Left renal pelvis (tissue), 4 donors: ENCODE results near the gene KIAA0232. TPM values are rescaled to one million over a fixed set of nuclear protein-coding genes. Genes with fewer than 3 reads are reported as not detected.
A peak's percentile ranks its signal among the peaks of the same experiment; 100 is the strongest.

Experiments
- DNase-seq, 4 donors: peaks; one replicate each; pipeline ENCODE4 v3.0.0-alpha.2; 2013; ENCODE audit warnings: low read depth in 4 of 4, low spot score in 3 of 4
- polyA plus RNA-seq, 4 donors: library from polyadenylated mRNA; unstranded; fragments of 120-200 nt; gene quantifications; one replicate each; pipeline ENCODE4 v1.2.1, GENCODE V29; 2013; ENCODE audit not compliant: insufficient read length in 4 of 4

The KIAA0232 gene
- 10 to 100 TPM; 33.5 to 45.9 (median 41.5) TPM for polyA plus RNA-seq

GRCh38 chr4:6782147-6782845 is at the start of gene KIAA0232:
KIAA0232 (plus strand) TSS chr4:6782727; CDS start chr4:6824454, 41,727 bp downstream.
- peak; percentile 75 to 91 (median 87) for DNase-seq

- no peak for DNase-seq
Observed at GRCh38 chr4:6733358-6734164, 49.0 kb upstream of the KIAA0232 start.

GRCh38 chr4:6734165-6734786 is 48.3 kb upstream of the KIAA0232 start:
- DNase-seq: no peak

DNA sequence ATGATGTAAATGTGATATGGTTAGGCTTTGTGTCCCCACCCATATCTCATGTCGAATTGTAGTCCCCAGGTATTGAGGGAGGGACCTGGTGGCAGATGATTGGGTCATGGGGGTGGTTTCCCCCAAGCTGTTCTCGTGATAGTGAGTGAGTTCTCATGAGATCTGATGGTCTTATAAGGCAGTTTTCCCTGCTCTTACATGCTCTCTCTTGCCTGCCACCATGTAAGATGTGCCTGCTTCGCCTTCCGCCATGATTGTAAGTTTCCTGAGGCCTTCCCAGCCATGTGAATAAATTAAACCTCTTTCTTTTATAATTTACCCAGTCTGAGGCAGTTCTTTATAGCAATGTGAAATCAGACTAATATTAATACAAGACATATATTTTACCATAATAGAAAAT is 42.6 kb upstream of the KIAA0232 start:
- DNase-seq: no peak

GRCh38 chr4:6740347-6740746 is 42.2 kb upstream of the KIAA0232 start:
- no peak for DNase-seq

DNA sequence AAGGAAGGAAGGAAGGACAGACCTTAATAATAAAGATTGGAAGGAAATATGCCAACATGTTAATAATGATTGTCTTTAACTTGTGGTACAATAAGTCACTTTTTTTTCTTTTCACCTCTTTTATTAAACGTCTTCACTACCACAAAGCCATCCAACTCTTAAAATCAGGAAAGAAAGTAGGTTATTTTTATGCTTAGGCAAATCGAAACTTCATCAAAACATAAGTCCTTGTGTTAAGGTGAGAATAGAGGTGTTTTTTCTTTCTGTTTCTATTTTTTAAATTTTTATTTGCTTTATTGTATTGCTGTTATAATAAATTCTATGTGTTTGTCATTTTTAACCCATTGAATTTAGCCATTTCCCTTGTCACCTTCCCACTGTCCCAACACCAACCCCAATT is 40.0 kb upstream of the KIAA0232 start:
- no peak for DNase-seq

DNA sequence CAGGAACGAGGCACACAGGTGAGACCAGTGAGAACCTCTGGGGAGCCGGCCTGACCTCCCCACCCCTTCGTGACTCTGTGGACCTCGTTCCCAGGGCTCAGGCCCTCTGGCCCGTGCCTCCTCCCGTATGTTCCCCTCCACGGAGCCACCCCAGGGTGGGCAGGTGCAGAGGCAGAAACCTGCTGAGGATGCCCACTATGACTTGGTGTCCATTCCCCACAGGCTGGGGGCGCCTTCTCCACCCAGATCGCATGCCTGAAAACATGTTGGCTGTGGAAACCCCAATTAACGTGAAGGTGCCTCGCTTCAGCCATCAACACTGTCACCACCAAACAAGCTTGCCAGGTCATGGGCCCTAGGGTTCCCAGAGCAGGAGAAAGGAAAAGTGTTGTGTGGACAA is 39.5 kb upstream of the KIAA0232 start:
- DNase-seq: no peak

GRCh38 chr4:6746721-6747293 is 35.7 kb upstream of the KIAA0232 start:
- DNase-seq: peak in 3 of 4 donors; percentile 46 to 58 (median 54)

DNA sequence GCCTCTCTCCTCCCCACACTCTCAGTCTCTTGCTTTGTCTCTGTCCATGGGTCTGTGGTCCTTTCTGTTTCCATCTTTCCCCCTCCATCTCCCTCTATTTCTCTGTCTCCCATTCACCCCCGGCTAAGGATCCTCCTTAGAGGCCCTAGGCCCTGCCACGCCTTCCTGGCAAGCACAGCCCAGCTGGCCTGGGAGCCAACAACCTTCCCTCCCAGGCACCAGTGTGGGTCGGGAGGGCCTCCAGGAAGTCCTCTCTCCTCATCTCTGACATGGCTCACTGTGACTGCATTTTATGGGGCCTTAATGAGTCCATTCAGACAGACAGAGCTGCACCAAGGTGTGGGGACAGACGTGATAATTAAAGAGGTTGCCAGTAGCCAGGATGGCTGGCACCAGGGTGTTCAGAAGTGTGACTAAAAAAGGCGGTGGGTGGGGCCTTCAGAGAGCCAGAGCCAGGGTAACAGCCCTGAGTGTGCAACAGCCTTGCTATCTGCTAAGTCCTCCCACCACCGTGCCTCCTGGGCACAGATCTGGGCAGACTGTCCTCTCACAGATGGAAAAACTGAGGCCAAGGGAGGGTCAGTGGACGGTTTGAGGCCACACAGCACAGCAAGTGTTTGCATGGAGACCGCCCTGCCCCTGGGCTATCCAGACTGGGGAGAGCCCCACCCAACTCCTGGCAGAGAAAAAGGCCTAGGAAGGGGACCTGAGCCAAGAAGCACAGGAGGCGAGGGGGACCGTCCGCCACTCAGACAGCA is 35.1 kb upstream of the KIAA0232 start:
- DNase-seq: no peak

- DNase-seq: no peak
Observed at GRCh38 chr4:6748286-6748685, 34.2 kb upstream of the KIAA0232 start.

GRCh38 chr4:6749340-6750171 is 33.0 kb upstream of the KIAA0232 start:
- no peak for DNase-seq

- no peak for DNase-seq
Observed at GRCh38 chr4:6750286-6751221, 32.0 kb upstream of the KIAA0232 start.

GRCh38 chr4:6751611-6752485 is 30.7 kb upstream of the KIAA0232 start:
- no peak for DNase-seq

DNA sequence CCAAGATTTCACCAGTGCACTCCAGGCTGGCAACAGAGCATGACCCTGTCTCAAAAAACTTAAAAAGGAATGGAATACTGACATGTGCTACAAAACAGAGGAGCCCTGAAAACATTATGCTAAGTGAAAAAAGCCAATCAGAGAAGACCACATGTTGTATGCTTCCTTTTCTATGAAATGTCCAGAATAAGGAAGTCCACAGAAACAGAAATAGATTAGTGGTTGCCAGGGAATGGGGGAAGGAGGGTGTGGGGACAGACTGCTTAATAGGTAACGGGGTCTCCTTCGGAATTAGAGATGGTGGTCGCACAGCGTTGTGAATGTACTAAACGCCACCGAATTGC is 30.1 kb upstream of the KIAA0232 start:
- no peak for DNase-seq

DNA sequence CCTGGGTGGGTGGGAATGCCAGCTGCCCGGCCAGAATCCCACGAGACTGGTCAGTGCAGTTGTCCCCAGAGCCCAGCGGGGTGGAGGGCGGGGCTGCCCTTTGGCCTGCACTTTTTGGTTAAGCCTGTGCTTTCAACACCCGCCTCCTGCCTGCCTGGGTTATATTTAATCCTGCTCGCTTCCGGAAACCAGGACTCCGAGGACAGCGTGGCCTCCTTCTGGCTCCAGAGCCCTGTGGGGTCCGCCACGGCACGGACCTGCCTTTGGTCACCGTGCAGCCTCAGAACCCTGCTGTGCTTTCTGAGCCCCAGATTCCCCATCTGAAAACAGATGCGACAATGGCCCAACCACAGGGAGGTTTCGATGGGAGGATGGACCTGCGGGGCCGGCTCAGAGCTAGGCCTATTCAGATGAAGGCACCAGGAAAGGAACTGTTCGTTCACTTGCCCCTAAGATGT is 29.4 kb upstream of the KIAA0232 start:
- no peak for DNase-seq

DNA sequence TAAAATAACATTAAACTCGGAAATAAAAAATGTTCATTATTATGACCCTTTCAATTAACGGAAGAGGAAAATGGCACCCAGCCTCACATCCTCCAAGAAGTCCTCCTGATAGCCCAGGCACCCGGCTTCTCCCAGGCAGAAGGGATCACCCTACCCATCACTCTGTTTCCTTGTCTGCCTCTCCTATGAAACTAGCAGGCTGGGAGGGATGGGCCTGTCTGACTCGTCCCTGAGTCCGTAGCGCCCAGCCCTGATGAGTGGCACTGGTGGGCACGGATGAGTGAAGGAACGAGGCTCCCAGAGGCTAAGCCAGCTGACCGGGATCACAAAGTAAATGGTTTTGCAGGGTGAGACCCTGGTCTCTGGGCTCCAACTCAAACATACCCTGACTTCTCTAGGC is 28.6 kb upstream of the KIAA0232 start:
- no peak for DNase-seq

DNA sequence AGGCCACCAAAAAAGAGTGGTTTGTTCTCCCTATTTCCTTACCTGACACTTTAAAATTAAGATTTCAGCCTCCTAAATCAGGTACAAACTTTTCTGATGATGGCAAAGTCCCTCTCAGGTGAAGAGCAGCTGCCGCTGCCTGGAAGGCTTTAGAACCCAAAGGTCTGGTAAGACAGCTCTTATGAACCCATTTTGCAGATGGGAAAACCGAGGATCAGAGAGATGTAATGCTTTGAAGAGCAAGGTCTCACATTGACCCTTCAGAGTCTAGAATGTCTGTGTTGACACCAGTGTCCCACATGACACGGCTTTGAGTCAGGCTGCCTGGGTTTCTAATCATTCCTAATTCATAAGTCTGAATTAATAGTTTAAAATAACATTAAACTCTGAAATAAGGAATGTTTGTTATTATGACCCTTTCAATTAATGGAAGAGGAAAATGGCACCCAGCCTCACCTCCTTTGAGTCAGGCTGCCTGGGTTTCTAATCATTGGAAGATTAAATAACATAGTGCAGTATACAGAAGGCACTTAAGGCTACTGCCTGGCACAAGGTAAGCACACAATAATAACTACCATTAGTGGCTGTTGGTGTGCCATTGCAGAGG is 27.9 kb upstream of the KIAA0232 start:
- no peak for DNase-seq
